Adrenal gland (tissue), 19 donors: ENCODE measurements around the gene TRIM16. TPM values are rescaled to one million over a fixed set of nuclear protein-coding genes. Genes with fewer than 3 reads are reported as not detected.
"Not testable (repeated sequence)": the region's sequence is repeated elsewhere in the genome, so short reads cannot be mapped to it uniquely, and the experiment has no call there.

Experiments
- DNase-seq, 7 donors: peaks; one replicate each; pipeline ENCODE4 v3.0.0-alpha.2; 2019 to 2020
- H3K27ac ChIP-seq, 5 donors: fragments of 200-600 bp; sonication (generic) in 4 of 5; 1 replicate in 3 of 5; 2 replicates in 2 of 5; pipeline versions ENCODE4 v1.5.1 to v1.8.0; 2016 to 2020; ENCODE audit warnings: mild to moderate bottlenecking in 1 of 5
- H3K27me3 ChIP-seq: fragments of 200-600 bp; 2 replicates; pipeline ENCODE4 v1.8.0; 2021
- H3K36me3 ChIP-seq, 2 donors: fragments of 200-600 bp; replicated peaks in 1 of 2; 1 replicate in 1 of 2; 2 replicates in 1 of 2; pipeline versions ENCODE4 v1.5.1 to v1.8.0; 2018 to 2022
- H3K4me1 ChIP-seq, 2 donors: fragments of 200-600 bp; replicated peaks in 1 of 2; 1 replicate in 1 of 2; 2 replicates in 1 of 2; pipeline versions ENCODE4 v1.5.1 to v1.8.0; 2018 to 2021
- H3K4me3 ChIP-seq, 4 donors: fragments of 200-600 bp; sonication (generic) in 3 of 4; one replicate each; pipeline ENCODE4 v1.5.1; 2016 to 2018
- H3K9me3 ChIP-seq, 3 donors: fragments of 200-600 bp; sonication (generic) in 1 of 3; replicated peaks in 1 of 3; 1 replicate in 2 of 3; 2 replicates in 1 of 3; pipeline versions ENCODE4 v1.5.1 to v1.8.0; 2016 to 2021
- WGBS, 4 donors: extraction: QIAGEN DNeasy Blood & Tissue Kit in 2 of 4; methylation state at CpG; one replicate each; pipeline versions ENCODE4 v1.1.5 to v1.1.7; 2013 to 2017; 5-methylcytosine and 5-hydroxymethylcytosine counted together
- intact Hi-C, 2 donors: fragments of 100-400 bp; cut with DNase I; formaldehyde crosslinking; loops; one replicate each; pipeline versions ENCODE4 v1.14.1 to v1.15.0; 2022 to 2023
- long read RNA-seq, 10 donors: library from polyadenylated mRNA in 3 of 10; unstranded in 2 of 10; stranded (forward) in 1 of 10; transcript quantifications; one replicate each; pipeline ENCODE4 v2.0.0 and lab custom pipeline, GENCODE V29; 2021 to 2026
- polyA plus RNA-seq, 3 donors: library from polyadenylated mRNA; stranded (reverse); fragments of 200-250 nt in 2 of 3; fragments of 350-450 nt in 1 of 3; fragmentation: Illumina TruSeq in 1 of 3; extraction: RNeasy Lipid Tissue Mini Kit (QIAGEN cat#74804) in 1 of 3; gene quantifications; one replicate each; pipeline ENCODE4 v1.2.3, GENCODE V29; 2013 to 2014
- total RNA-seq, 9 donors: library from RNA; depleted of rRNA in 4 of 9; stranded (reverse); fragments of >200 nt in 4 of 9; fragments of 120-200 nt in 1 of 9; fragmentation: NEBNext Ultra II Directional in 1 of 9; extraction: Animal tissue kit (Norgen Biotek cat#: 25700) in 1 of 9; gene quantifications; one replicate each; pipeline versions ENCODE4 v1.1.0 to v1.2.4, GENCODE V29; 2013 to 2023
- TF ChIP-seq, protein P1 (sequence below), 6 experiments: fragments of 450-650 bp in 4 of 6; fragments of 200-600 bp in 2 of 6; sonication (generic) in 1 of 6; IDR thresholded peaks; 1 replicate in 5 of 6; 2 replicates in 1 of 6; pipeline versions ENCODE4 v1.5.1 to v1.8.0; 2016 to 2021; ENCODE audit warnings: antibody characterized with exemption in 6 of 6, mild to moderate bottlenecking in 2 of 6, moderate library complexity in 1 of 6
- donor health status: healthy with polysubstance abuse.
- donor health status: Bipolar disorder and iron deficiency.
- donor health status: DM: yes; HTN: yes; CAD: no.
- donor health status: DM: no; HTN: no; CAD: no.
- donor health status: DM: no; HTN: no; CAD: no.
- donor health status: DM: yes; HTN: yes; CAD: no.

The TRIM16 gene
- total RNA-seq (100 to 1,000 TPM in 1 of 9 donors, 10 to 100 TPM in 8; 30.3 to 109 (median 46.1) TPM), polyA plus RNA-seq (10 to 100 TPM in 2 of 3 donors, 1 to 10 TPM in 1; 7.1 to 60.0 (median 10.9) TPM)
- long read RNA-seq, donor 1, partial matches to known transcripts: 16 of 16 reads
- long read RNA-seq, donor 1, other reads (novel, unspliced or antisense): 0 of 16 reads
- long read RNA-seq, donor 2, partial matches to known transcripts: 18 of 19 reads
- long read RNA-seq, donor 2, other reads (novel, unspliced or antisense): 0 of 19 reads
- long read RNA-seq, donor 3, partial matches to known transcripts: 23 of 23 reads
- long read RNA-seq, donor 3, other reads (novel, unspliced or antisense): 0 of 23 reads
- long read RNA-seq, donor 4, partial matches to known transcripts: 20 of 28 reads
- long read RNA-seq, donor 4, other reads (novel, unspliced or antisense): 6 of 28 reads
- long read RNA-seq, donor 5, partial matches to known transcripts: 107 of 123 reads
- long read RNA-seq, donor 5, other reads (novel, unspliced or antisense): 14 of 123 reads
- long read RNA-seq, donor 6, partial matches to known transcripts: 15 of 24 reads
- long read RNA-seq, donor 6, other reads (novel, unspliced or antisense): 8 of 24 reads
- long read RNA-seq, donor 7, partial matches to known transcripts: 0 of 3 reads
- long read RNA-seq, donor 7, other reads (novel, unspliced or antisense): 0 of 3 reads
- long read RNA-seq, donor 8, partial matches to known transcripts: 13 of 14 reads
- long read RNA-seq, donor 8, other reads (novel, unspliced or antisense): 0 of 14 reads
- long read RNA-seq, donor 9, partial matches to known transcripts: 10 of 14 reads
- long read RNA-seq, donor 9, other reads (novel, unspliced or antisense): 0 of 14 reads
- long read RNA-seq, donor 10: 0 reads

GRCh38 chr17:15683824-15684478 is at the start of gene TRIM16:
TSS of gene TRIM16 (minus strand) at chr17:15684311. CDS start at chr17:15651609, 32,702 bp downstream.
- 0 to 2% (median 1%) methylated on average over 20 to 35 of the region's 35 CpGs for WGBS, 4 donors
- intact Hi-C loops, H3K36me3 ChIP-seq, H3K9me3 ChIP-seq, H3K4me1 ChIP-seq, H3K27me3 ChIP-seq: not testable (repeated sequence)
- peak within 1 kb of the TSS in 3 of 5 donors; percentile 23 to 71 (median 60) for H3K27ac ChIP-seq
- TF ChIP-seq, protein P1, sequence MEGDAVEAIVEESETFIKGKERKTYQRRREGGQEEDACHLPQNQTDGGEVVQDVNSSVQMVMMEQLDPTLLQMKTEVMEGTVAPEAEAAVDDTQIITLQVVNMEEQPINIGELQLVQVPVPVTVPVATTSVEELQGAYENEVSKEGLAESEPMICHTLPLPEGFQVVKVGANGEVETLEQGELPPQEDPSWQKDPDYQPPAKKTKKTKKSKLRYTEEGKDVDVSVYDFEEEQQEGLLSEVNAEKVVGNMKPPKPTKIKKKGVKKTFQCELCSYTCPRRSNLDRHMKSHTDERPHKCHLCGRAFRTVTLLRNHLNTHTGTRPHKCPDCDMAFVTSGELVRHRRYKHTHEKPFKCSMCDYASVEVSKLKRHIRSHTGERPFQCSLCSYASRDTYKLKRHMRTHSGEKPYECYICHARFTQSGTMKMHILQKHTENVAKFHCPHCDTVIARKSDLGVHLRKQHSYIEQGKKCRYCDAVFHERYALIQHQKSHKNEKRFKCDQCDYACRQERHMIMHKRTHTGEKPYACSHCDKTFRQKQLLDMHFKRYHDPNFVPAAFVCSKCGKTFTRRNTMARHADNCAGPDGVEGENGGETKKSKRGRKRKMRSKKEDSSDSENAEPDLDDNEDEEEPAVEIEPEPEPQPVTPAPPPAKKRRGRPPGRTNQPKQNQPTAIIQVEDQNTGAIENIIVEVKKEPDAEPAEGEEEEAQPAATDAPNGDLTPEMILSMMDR (IDR thresholded peaks at IDR 0.05): peak in 1 of 6 experiments; percentile 23
- peak within 1 kb of the TSS in 3 of 4 donors; percentile 43 to 64 (median 48) for H3K4me3 ChIP-seq
- peak; percentile 67 to 92 (median 80) for DNase-seq

DNA sequence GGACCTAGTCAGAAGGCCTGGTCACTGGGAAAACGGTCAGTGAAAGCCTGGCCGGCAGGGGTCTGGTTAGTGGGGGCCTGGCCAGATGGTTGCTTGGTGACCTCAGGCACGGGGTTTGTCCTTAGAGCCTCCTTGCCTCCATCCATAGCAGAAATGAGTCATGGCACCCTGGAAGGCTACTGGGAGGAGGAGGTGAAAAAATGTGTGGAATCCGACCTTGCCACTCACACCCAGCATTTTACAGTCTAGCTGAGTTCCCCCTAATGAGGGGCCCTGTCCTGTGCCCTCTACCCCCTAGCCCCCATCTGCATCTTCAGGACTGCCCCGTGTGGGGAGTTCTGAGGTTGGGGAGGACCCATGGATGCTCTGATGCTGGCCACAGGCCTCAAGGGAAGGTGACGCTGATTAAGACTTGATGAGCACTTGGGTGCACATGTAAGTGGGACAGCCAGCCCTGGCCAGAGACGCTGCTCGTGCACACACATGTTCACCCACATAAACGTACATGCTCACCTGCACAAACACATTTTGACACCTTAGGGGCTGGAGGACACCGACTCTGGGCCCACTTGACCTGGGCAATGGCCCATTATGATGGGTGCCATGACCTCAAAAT is 49.2 kb upstream of the TRIM16 start:
- H3K9me3 ChIP-seq, DNase-seq, H3K27me3 ChIP-seq, H3K4me1 ChIP-seq, intact Hi-C loops, H3K36me3 ChIP-seq, H3K4me3 ChIP-seq, H3K27ac ChIP-seq: not testable (repeated sequence)
- 82 to 92% (median 86%) methylated on average over 6 to 8 of the region's 10 CpGs for WGBS, 4 donors

DNA sequence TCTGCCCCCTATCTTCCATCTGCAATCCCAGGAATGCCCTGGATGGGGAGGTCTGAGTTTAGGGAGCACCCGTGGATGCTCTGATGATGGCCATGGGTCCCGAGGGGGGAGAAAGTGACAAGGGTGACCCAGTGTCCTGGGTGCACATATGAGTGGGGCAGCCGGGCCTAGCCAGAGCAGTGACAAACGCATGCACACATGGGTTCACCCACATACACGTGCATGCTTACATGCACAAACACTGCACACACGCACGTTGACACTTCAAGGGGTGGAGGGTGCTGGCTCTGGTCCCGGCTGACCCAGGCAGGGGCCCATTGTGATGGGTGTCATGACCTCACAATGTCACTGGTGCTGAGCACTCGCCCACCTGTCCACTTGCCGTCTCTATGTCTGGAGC is 47.8 kb upstream of the TRIM16 start, which contains the start of gene TBC1D26:
Gene TBC1D26, plus strand, starts transcription at position 384 of the 400 bp plus-strand sequence. CDS start 3,066 bp downstream, outside the sequence.
- WGBS, 4 donors: 81 to 100% (median 82%) methylated on average over 3 to 8 of the region's 10 CpGs; no CpG with 5 or more reads in 1 of the 4 donors
- H3K27ac ChIP-seq, H3K9me3 ChIP-seq, H3K36me3 ChIP-seq, H3K27me3 ChIP-seq, DNase-seq, H3K4me3 ChIP-seq, intact Hi-C loops, H3K4me1 ChIP-seq: not testable (repeated sequence)

DNA sequence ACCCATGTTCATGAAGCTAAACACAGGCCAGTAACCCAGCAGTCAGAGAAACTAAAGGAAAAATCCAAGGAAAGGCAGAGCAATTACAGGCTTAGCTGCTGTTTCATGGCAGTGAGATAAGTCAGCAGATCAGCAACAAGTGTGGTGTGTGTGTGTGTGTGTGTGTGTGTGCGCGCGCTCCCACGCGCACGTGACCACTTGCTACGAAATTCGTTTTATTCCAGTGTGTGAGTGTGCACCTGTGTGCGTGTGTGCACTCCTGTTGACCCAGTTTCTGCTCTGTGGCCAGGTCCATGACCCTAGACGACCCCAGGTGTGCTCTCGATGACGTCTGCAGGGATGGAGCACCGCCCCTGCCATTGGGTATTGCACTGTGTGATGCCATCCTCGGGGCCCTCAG is 46.4 kb upstream of the TRIM16 start:
- H3K27me3 ChIP-seq, DNase-seq, H3K4me1 ChIP-seq, H3K27ac ChIP-seq, intact Hi-C loops, H3K9me3 ChIP-seq, H3K36me3 ChIP-seq, H3K4me3 ChIP-seq: not testable (repeated sequence)
- WGBS, 4 donors: 79 to 95% (median 80%) methylated on average over 1 to 14 of the region's 14 CpGs; no CpG with 5 or more reads in 1 of the 4 donors

GRCh38 chr17:15716601-15717563 is 32.8 kb upstream of the TRIM16 start:
- H3K27ac ChIP-seq, DNase-seq, H3K4me3 ChIP-seq, H3K4me1 ChIP-seq, intact Hi-C loops, H3K36me3 ChIP-seq, H3K27me3 ChIP-seq: not testable (repeated sequence)
- peaks cover 0 to 19% (median 0%) of the 10 kb centered on the region in 3 donors for H3K9me3 ChIP-seq
- WGBS, 4 donors: 96 to 97% (median 96%) methylated on average over 9 to 11 of the region's 11 CpGs

GRCh38 chr17:15708879-15709278 is 24.8 kb upstream of the TRIM16 start:
- DNase-seq, H3K36me3 ChIP-seq, H3K9me3 ChIP-seq, intact Hi-C loops, H3K4me1 ChIP-seq, H3K4me3 ChIP-seq, H3K27me3 ChIP-seq, H3K27ac ChIP-seq: not testable (repeated sequence)
- 88 to 100% (median 94%) methylated on average over 3 of the region's 3 CpGs for WGBS, 4 donors

GRCh38 chr17:15704813-15705212 is 20.7 kb upstream of the TRIM16 start:
- H3K4me3 ChIP-seq, H3K9me3 ChIP-seq, H3K27ac ChIP-seq, DNase-seq, H3K36me3 ChIP-seq, H3K4me1 ChIP-seq, H3K27me3 ChIP-seq, intact Hi-C loops: not testable (repeated sequence)
- WGBS, 4 donors: 98% methylated on average over 22 to 32 of the region's 32 CpGs

DNA sequence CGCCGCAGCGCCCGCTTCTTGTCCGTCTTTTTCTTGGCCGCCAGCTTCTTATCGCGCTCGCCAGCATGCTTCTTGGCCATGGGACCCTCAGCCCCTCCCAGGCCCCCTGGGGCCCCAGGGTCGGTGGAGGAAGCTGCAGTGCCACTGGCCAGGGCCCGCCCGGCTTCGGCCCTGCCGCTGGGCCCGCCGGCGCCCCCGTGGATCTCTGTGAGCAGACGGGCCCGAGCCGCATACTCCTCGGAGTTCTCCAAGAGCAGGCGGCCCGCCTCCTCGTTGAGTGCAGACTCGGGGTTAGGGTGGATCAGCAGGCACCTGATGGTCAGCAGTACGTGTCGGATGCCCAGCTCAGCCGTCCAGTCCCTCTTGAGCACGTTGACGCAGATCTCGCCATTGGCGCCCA is 20.1 kb upstream of the TRIM16 start:
- H3K27ac ChIP-seq, intact Hi-C loops, H3K9me3 ChIP-seq, H3K36me3 ChIP-seq, DNase-seq, H3K27me3 ChIP-seq, H3K4me3 ChIP-seq, H3K4me1 ChIP-seq: not testable (repeated sequence)
- WGBS, 4 donors: 98 to 100% (median 99%) methylated on average over 1 to 24 of the region's 33 CpGs; no CpG with 5 or more reads in 1 of the 4 donors
